HL-60/S4 treated with phorbol 12-myristate 13-acetate at 8.2 ng/mL for 4 days and 3 days (cell line): ENCODE measurements around the gene FGFRL1.
"Not testable (repeated sequence)": the region's sequence is repeated elsewhere in the genome, so short reads cannot be mapped to it uniquely, and the experiment has no call there.

Source experiments
- in situ Hi-C: fragments of 300-500 bp; cut with MboI; formaldehyde crosslinking; loops from 2 replicates; pipeline ENCODE4 v1.15.0; 2022; ENCODE audit warnings: low sequenced_read_pairs

The FGFRL1 gene

GRCh38 chr4:1048773-1049590 lies 37.6 kb downstream of the FGFRL1 start:
- in situ Hi-C loops = no loop called here

- in situ Hi-C loops = no loop called here
These were observed 38.1 kb downstream of the FGFRL1 start for GRCh38 chr4:1049591-1049905.

GRCh38 chr4:1050486-1051213 lies 39.2 kb downstream of the FGFRL1 start:
- in situ Hi-C loops = no loop called here

- in situ Hi-C loops = no loop called here
These were observed 40.0 kb downstream of the FGFRL1 start for GRCh38 chr4:1051472-1051871.

- in situ Hi-C loops = no loop called here
These were observed 40.8 kb downstream of the FGFRL1 start for GRCh38 chr4:1052231-1052671.

GRCh38 chr4:1053080-1053661 lies 41.7 kb downstream of the FGFRL1 start:
- in situ Hi-C loops = no loop called here

GRCh38 chr4:1053891-1054290 lies 42.5 kb downstream of the FGFRL1 start:
- in situ Hi-C loops = not testable (repeated sequence)

- in situ Hi-C loops = not testable (repeated sequence)
These were observed 43.3 kb downstream of the FGFRL1 start for GRCh38 chr4:1054696-1055242.

GRCh38 chr4:1055243-1055701 lies 43.8 kb downstream of the FGFRL1 start:
- in situ Hi-C loops = not testable (repeated sequence)

- in situ Hi-C loops = no loop called here
These were observed 44.5 kb downstream of the FGFRL1 start for GRCh38 chr4:1055721-1056590.

GRCh38 chr4:1056671-1057402 lies 45.4 kb downstream of the FGFRL1 start:
- in situ Hi-C loops = no loop called here

GRCh38 chr4:1057403-1057745 lies 45.9 kb downstream of the FGFRL1 start:
- in situ Hi-C loops = no loop called here

GRCh38 chr4:1058198-1058996 lies 47.0 kb downstream of the FGFRL1 start:
- in situ Hi-C loops = no loop called here

GRCh38 chr4:1058997-1059665 lies 47.7 kb downstream of the FGFRL1 start:
- in situ Hi-C loops = no loop called here

GRCh38 chr4:1060121-1060520 lies 48.7 kb downstream of the FGFRL1 start:
- in situ Hi-C loops = no loop called here

GRCh38 chr4:1060621-1061020 lies 49.2 kb downstream of the FGFRL1 start:
- in situ Hi-C loops = no loop called here

- in situ Hi-C loops = no loop called here
These were observed 49.8 kb downstream of the FGFRL1 start for GRCh38 chr4:1061056-1061700.

GRCh38 chr4:1061760-1062159 lies 50.3 kb downstream of the FGFRL1 start:
- in situ Hi-C loops = no loop called here
